ENCODE measurements around the gene IER5L.
"Not testable (repeated sequence)": the region's sequence is repeated elsewhere in the genome, so short reads cannot be mapped to it uniquely, and the experiment has no call there.

Gene IER5L

GRCh38 chr9:129140397-129141065 lies 37.5 kb downstream of the IER5L start:
- H3K4me3 ChIP-seq = peak overlapping the region; percentile 23
- H3K9me3 ChIP-seq = no peaks in the 10 kb centered on the region
- H3K36me3 ChIP-seq (replicated peaks) = peaks cover 34% of the 10 kb centered on the region
- no peaks in the 10 kb centered on the region for H3K27me3 ChIP-seq (ENCODE audit: low read depth)
- peak; percentile 54 to 83 for DNase-seq (ENCODE audit: low spot score in 2 of 2)
- peaks cover 34% of the 10 kb centered on the region for H3K4me1 ChIP-seq
- in situ Hi-C loops (cut with MboI; ENCODE audit: low sequenced_read_pairs) = no loop called here

GRCh38 chr9:129139993-129140396 lies 38.1 kb downstream of the IER5L start:
- Histone ChIP-seq H3K4me1 (peaks cover 34% of the 10 kb centered on the region), H3K9me3 (no peaks in the 10 kb centered on the region), H3K27me3 (ENCODE audit: low read depth) (no peaks in the 10 kb centered on the region), H3K4me3 (peak overlapping the region; percentile 23), H3K36me3 (replicated peaks) (peaks cover 35% of the 10 kb centered on the region)
- in situ Hi-C loops (cut with MboI; ENCODE audit: low sequenced_read_pairs) = no loop called here
- DNase-seq (ENCODE audit: low spot score in 2 of 2) = peak; percentile 96 to 98

GRCh38 chr9:129139233-129139992 lies 38.6 kb downstream of the IER5L start:
- DNase-seq (ENCODE audit: low spot score in 2 of 2) = peak; percentile 88 to 90
- H3K4me1 ChIP-seq = peaks cover 34% of the 10 kb centered on the region
- H3K4me3 ChIP-seq = peak overlapping the region; percentile 9
- no peaks in the 10 kb centered on the region for H3K27me3 ChIP-seq (ENCODE audit: low read depth)
- no peaks in the 10 kb centered on the region for H3K9me3 ChIP-seq
- H3K36me3 ChIP-seq (replicated peaks) = peaks cover 37% of the 10 kb centered on the region
- in situ Hi-C loops (cut with MboI; ENCODE audit: low sequenced_read_pairs) = no loop called here

- peaks cover 33% of the 10 kb centered on the region for H3K36me3 ChIP-seq (replicated peaks)
- in situ Hi-C loops (cut with MboI; ENCODE audit: low sequenced_read_pairs) = no loop called here
- no peak overlapping the region; the same call in 1 of the 2 replicates for H3K4me3 ChIP-seq
- H3K27me3 ChIP-seq (ENCODE audit: low read depth) = no peaks in the 10 kb centered on the region
- H3K4me1 ChIP-seq = peaks cover 34% of the 10 kb centered on the region
- no peaks in the 10 kb centered on the region for H3K9me3 ChIP-seq
- DNase-seq (ENCODE audit: low spot score in 2 of 2) = no peak
Observed at GRCh38 chr9:129138476-129139232, 39.4 kb downstream of the IER5L start.

GRCh38 chr9:129138144-129138462 lies 40.0 kb downstream of the IER5L start:
- no peaks in the 10 kb centered on the region for H3K9me3 ChIP-seq
- no peak overlapping the region for H3K4me3 ChIP-seq
- in situ Hi-C loops (cut with MboI; ENCODE audit: low sequenced_read_pairs) = no loop called here
- H3K27me3 ChIP-seq (ENCODE audit: low read depth) = no peaks in the 10 kb centered on the region
- peaks cover 32% of the 10 kb centered on the region for H3K36me3 ChIP-seq (replicated peaks)
- no peak for DNase-seq (ENCODE audit: low spot score in 2 of 2)
- H3K4me1 ChIP-seq = peaks cover 32% of the 10 kb centered on the region

- in situ Hi-C loops (cut with MboI; ENCODE audit: low sequenced_read_pairs) = no loop called here
- peaks cover 26% of the 10 kb centered on the region for H3K36me3 ChIP-seq (replicated peaks)
Observed at GRCh38 chr9:129137292-129138143, 40.5 kb downstream of the IER5L start.

GRCh38 chr9:129136446-129137035 lies 41.5 kb downstream of the IER5L start:
- peaks cover 21% of the 10 kb centered on the region for H3K36me3 ChIP-seq (replicated peaks)
- H3K27me3 ChIP-seq (ENCODE audit: low read depth) = no peaks in the 10 kb centered on the region
- H3K9me3 ChIP-seq = no peaks in the 10 kb centered on the region
- H3K4me1 ChIP-seq = peaks cover 21% of the 10 kb centered on the region
- H3K4me3 ChIP-seq = no peak overlapping the region
- no peak for DNase-seq (ENCODE audit: low spot score in 2 of 2)
- in situ Hi-C loops (cut with MboI; ENCODE audit: low sequenced_read_pairs) = no loop called here

More at GRCh38 chr9:129137292-129138143, 40.5 kb downstream of the IER5L start:
- no peaks in the 10 kb centered on the region for H3K27me3 ChIP-seq (ENCODE audit: low read depth)
- DNase-seq (ENCODE audit: low spot score in 2 of 2) = no peak
- H3K9me3 ChIP-seq = no peaks in the 10 kb centered on the region
- H3K4me1 ChIP-seq = peaks cover 26% of the 10 kb centered on the region
- no peak overlapping the region for H3K4me3 ChIP-seq

GRCh38 chr9:129135476-129135875 lies 42.6 kb downstream of the IER5L start:
- Histone ChIP-seq H3K9me3 (no peaks in the 10 kb centered on the region), H3K4me1 (peaks cover 13% of the 10 kb centered on the region), H3K36me3 (replicated peaks) (peaks cover 21% of the 10 kb centered on the region), H3K4me3 (no peak overlapping the region), H3K27me3 (ENCODE audit: low read depth) (no peaks in the 10 kb centered on the region)
- in situ Hi-C loops (cut with MboI; ENCODE audit: low sequenced_read_pairs) = no loop called here
- DNase-seq (ENCODE audit: low spot score in 2 of 2) = no peak

- Histone ChIP-seq H3K4me1 (no peaks in the 10 kb centered on the region), H3K4me3 (no peak overlapping the region), H3K27me3 (ENCODE audit: low read depth) (no peaks in the 10 kb centered on the region), H3K9me3 (no peaks in the 10 kb centered on the region), H3K36me3 (replicated peaks) (peaks cover 18% of the 10 kb centered on the region)
- DNase-seq (ENCODE audit: low spot score in 2 of 2) = no peak
- in situ Hi-C loops (cut with MboI; ENCODE audit: low sequenced_read_pairs) = loop anchor here (5.0 kb wide), 2 partner anchors 479 to 649 kb away; no protein-coding TSS in a partner anchor
Observed at GRCh38 chr9:129133082-129133481, 45.0 kb downstream of the IER5L start.

GRCh38 chr9:129131300-129132145 lies 46.5 kb downstream of the IER5L start:
- H3K4me1 ChIP-seq = no peaks in the 10 kb centered on the region
- no peaks in the 10 kb centered on the region for H3K27me3 ChIP-seq (ENCODE audit: low read depth)
- peak; percentile 46 to 87 for DNase-seq (ENCODE audit: low spot score in 2 of 2)
- H3K4me3 ChIP-seq = no peak overlapping the region
- no peaks in the 10 kb centered on the region for H3K9me3 ChIP-seq
- H3K36me3 ChIP-seq (replicated peaks) = peaks cover 19% of the 10 kb centered on the region
- in situ Hi-C loops (cut with MboI; ENCODE audit: low sequenced_read_pairs) = loop anchor here (5.0 kb wide), 2 partner anchors 481 to 651 kb away; no protein-coding TSS in a partner anchor

GRCh38 chr9:129130791-129131190 lies 47.3 kb downstream of the IER5L start:
- no peaks in the 10 kb centered on the region for H3K27me3 ChIP-seq (ENCODE audit: low read depth)
- in situ Hi-C loops (cut with MboI; ENCODE audit: low sequenced_read_pairs) = loop anchor here (5.0 kb wide), 2 partner anchors 482 to 652 kb away; no protein-coding TSS in a partner anchor
- H3K36me3 ChIP-seq (replicated peaks) = peaks cover 19% of the 10 kb centered on the region
- H3K4me1 ChIP-seq = no peaks in the 10 kb centered on the region
- H3K4me3 ChIP-seq = no peak overlapping the region
- no peaks in the 10 kb centered on the region for H3K9me3 ChIP-seq
- DNase-seq (ENCODE audit: low spot score in 2 of 2) = no peak

- not testable (repeated sequence) for H3K9me3 ChIP-seq; DNase-seq (ENCODE audit: low spot score in 2 of 2); H3K4me1 ChIP-seq; H3K4me3 ChIP-seq; H3K27me3 ChIP-seq (ENCODE audit: low read depth)
- peaks cover 19% of the 10 kb centered on the region for H3K36me3 ChIP-seq (replicated peaks)
- in situ Hi-C loops (cut with MboI; ENCODE audit: low sequenced_read_pairs) = loop anchor here (5.0 kb wide), 2 partner anchors 482 to 652 kb away; no protein-coding TSS in a partner anchor
Observed at GRCh38 chr9:129130271-129130670, 47.8 kb downstream of the IER5L start.

Measured in HAP-1 (cell line).